GM21381 (cell line): ENCODE measurements around the gene CELSR2.
A peak's percentile ranks its signal among the peaks of the same experiment; 100 is the strongest.

ENCODE experiments used
- ATAC-seq: cut with Tn5 transposase; IDR thresholded peaks from one replicate; pipeline ENCODE4 v1.9.1; 2021; ENCODE audit warnings: mild to moderate bottlenecking, moderate library complexity; ENCODE audit not compliant: unreplicated experiment

CELSR2 gene

DNA sequence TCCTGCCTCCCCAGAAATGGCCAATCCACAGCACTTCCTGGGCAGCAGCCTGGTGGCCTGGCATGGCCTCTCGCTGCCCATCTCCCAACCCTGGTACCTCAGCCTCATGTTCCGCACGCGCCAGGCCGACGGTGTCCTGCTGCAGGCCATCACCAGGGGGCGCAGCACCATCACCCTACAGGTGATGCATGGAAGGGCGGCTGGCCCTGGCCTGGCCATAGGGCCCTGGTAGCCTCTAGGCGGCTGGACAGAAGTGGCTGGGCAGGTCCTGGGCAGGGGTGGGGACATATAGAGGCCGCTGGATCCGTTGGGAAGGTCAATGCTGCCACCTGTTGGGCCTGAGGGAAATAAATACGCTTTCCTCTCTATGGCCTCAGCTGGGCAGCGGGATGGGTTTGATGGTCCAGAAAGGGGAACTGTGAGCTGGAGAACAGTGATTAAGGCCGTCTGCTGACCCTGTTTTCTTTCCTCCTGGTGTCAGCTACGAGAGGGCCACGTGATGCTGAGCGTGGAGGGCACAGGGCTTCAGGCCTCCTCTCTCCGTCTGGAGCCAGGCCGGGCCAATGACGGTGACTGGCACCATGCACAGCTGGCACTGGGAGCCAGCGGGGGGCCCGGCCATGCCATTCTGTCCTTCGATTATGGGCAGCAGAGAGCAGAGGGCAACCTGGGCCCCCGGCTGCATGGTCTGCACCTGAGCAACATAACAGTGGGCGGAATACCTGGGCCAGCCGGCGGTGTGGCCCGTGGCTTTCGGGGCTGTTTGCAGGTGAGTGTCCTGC lies 14.4 kb downstream of the CELSR2 start:
- ATAC-seq = peak; percentile 73

DNA sequence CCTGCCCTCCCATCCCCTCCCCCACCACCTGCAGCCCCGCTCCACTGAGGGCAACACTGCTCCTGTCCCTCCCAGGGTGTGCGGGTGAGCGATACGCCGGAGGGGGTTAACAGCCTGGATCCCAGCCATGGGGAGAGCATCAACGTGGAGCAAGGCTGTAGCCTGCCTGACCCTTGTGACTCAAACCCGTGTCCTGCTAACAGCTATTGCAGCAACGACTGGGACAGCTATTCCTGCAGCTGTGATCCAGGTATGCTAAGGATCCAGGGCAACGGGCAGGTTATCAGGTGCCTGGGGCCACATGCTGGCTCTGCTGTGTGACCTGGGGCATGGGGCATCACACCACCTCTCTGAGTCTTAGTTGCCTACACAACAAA lies 15.0 kb downstream of the CELSR2 start:
- no peak for ATAC-seq

DNA sequence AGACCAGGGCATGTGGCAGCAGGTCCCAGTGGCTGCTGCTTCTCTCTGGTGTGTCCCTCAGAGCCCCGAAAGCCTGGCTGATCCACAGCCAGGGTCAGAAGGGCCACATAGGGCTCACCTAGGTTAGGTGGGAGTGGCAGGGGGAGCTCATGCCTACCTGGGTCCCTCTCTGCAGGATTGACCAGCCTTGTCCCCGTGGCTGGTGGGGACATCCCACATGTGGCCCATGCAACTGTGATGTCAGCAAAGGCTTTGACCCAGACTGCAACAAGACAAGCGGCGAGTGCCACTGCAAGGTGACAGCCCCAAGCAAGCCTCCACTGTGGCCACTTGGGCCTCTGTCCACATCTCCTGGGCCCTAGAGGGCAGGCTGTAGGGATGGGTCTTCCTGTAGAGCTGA lies 15.7 kb downstream of the CELSR2 start:
- no peak for ATAC-seq

DNA sequence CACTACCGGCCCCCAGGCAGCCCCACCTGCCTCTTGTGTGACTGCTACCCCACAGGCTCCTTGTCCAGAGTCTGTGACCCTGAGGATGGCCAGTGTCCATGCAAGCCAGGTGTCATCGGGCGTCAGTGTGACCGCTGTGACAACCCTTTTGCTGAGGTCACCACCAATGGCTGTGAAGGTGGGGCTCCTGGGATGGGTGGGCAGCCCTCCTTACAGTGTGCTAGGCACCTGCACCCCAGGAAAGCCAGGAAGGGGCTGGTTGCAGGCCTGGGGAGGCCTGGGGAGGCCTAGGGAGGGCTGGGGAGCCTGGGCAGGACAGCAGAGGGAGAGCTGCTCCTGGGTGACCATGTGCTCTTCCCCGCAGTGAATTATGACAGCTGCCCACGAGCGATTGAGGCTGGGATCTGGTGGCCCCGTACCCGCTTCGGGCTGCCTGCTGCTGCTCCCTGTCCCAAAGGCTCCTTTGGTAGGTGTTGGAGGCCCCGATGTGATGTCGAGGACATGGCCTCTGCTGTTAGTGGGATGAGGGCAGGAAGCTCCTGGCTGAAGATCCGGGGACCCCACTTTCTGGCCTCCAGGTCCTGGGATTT lies 16.5 kb downstream of the CELSR2 start:
- no peak for ATAC-seq

DNA sequence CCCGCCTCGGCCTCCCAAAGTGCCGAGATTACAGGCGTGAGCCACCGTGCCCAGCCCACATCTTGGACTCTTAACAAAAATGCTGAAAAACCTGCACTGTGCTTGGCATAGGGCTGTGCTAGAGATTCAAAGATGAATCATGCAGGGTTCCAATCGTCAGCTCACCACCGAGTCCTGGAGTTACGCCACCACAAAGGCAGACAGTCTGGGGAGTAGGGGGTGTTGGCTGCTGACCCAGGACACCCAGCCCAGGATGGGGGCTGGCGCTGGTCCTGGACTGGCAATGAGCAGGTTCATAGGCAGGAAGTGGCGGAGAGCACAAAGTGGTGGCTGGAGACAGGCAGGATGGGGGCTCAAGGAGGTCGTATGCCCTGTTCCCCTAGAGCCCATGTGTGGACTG lies 17.6 kb downstream of the CELSR2 start:
- ATAC-seq = no peak

DNA sequence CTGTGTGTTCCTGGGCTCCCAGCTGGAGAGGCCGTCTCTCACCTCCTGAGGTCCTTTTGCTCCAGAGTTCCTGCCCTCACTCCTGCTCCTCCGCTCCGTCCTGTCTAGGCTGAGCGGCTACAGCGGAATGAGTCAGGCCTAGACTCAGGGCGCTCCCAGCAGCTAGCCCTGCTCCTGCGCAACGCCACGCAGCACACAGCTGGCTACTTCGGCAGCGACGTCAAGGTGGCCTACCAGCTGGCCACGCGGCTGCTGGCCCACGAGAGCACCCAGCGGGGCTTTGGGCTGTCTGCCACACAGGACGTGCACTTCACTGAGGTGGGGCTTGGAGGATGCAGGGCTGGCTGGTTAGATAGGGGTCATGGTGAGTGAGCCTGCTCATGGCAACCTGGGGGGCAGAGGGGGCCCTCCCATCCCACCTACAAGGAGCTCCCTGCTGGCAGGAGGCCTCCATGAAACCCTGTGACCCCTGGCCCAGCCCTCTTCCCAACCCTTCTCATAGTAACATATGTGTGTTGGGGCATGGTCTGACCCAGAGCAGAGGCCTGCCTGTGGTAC lies 18.5 kb downstream of the CELSR2 start:
- no peak for ATAC-seq

DNA sequence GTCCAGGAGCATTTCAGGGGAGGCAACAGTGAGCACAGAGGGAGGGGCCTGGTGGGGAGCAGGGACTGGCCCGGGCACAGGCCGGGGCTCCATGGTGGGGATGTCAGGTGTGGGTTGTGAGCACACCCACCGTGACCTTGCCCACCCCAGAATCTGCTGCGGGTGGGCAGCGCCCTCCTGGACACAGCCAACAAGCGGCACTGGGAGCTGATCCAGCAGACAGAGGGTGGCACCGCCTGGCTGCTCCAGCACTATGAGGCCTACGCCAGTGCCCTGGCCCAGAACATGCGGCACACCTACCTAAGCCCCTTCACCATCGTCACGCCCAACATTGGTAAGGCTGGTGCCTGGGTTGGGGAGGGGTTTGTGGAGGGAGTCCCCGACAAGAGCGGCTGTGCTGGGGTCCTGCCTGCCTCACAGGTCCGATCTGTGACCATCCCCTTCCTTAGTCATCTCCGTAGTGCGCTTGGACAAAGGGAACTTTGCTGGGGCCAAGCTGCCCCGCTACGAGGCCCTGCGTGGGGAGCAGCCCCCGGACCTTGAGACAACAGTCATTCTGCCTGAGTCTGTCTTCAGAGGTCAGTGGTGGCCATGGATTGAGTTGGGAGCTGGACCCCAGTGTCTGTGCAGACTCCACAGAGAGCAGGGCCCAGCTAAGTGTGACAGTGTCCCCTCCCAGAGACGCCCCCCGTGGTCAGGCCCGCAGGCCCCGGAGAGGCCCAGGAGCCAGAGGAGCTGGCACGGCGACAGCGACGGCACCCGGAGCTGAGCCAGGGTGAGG lies 19.3 kb downstream of the CELSR2 start:
- no peak for ATAC-seq

DNA sequence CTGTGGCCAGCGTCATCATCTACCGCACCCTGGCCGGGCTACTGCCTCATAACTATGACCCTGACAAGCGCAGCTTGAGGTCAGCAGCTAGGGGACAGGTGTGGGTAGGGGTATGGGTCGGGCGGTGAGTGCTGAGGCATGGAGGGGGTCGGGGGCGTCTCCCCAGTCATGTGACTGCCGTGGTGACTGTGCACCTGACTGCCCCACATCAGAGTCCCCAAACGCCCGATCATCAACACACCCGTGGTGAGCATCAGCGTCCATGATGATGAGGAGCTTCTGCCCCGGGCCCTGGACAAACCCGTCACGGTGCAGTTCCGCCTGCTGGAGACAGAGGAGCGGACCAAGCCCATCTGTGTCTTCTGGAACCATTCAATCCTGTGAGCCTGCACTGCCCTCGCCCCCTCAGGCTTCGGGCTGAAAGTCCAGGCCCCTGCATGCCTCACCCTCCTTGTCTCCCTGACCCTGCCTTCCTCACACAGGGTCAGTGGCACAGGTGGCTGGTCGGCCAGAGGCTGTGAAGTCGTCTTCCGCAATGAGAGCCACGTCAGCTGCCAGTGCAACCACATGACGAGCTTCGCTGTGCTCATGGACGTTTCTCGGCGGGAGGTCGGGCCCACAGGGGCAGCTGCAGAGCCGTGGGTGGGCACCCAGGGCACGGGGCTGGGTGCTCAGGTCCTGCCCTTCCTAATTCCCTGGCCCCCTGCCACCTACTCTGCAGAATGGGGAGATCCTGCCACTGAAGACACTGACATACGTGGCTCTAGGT lies 20.1 kb downstream of the CELSR2 start:
- ATAC-seq = no peak

DNA sequence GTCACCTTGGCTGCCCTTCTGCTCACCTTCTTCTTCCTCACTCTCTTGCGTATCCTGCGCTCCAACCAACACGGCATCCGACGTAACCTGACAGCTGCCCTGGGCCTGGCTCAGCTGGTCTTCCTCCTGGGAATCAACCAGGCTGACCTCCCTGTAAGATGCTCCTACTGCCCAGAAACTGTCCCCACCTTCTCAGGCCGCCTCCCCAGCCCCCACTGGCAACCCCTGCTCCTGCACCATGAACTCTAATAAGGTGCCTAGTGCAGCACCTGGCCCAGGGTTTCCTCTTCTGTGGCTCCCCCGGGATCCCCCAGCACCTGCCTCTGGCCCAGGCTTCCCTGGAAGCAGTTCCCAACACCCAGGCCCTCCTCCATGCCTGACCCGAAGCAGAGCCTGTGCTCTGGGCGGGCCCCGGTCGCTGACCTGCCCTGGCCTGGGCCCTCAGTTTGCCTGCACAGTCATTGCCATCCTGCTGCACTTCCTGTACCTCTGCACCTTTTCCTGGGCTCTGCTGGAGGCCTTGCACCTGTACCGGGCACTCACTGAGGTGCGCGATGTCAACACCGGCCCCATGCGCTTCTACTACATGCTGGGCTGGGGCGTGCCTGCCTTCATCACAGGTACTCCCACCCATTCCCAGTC lies 20.8 kb downstream of the CELSR2 start:
- no peak for ATAC-seq

DNA sequence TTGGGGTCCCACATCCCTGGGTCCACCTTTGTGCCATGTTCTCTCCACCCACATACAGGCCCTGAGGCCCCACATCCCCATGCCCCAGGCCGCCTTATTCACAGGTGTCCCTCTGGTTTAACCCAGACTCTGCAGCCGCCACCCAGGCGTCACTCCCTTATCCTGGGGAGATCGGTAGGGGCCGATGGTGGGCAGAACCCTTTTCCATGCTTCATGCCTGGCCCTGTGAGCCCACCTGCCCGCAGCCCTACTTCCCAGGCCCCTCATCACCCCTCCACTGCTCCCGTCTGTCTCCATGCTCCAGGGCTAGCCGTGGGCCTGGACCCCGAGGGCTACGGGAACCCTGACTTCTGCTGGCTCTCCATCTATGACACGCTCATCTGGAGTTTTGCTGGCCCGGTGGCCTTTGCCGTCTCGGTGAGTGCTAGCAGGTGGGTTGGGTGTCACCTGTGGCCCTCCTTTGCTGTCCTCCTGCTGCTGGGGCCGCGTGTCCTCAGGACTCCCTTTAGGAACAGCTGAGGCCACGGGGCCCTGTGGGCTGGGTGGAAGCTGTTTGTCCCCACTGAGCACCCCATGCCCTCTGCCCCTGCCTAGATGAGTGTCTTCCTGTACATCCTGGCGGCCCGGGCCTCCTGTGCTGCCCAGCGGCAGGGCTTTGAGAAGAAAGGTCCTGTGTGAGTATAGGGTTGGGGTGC lies 21.4 kb downstream of the CELSR2 start:
- no peak for ATAC-seq

DNA sequence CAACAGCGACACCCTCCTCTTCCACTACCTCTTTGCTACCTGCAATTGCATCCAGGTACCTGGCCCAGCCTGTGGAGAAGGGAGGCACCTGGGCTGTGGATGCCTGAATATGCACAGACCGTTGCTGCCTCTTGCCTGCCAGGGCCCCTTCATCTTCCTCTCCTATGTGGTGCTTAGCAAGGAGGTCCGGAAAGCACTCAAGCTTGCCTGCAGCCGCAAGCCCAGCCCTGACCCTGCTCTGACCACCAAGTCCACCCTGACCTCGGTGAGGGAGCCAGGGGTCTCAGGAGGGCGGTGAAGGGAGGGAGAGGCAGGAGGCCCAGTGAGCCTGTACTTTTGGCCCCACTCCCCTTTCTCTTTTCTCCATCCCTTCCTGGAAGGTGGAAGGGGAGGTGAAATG lies 22.1 kb downstream of the CELSR2 start:
- ATAC-seq = no peak

DNA sequence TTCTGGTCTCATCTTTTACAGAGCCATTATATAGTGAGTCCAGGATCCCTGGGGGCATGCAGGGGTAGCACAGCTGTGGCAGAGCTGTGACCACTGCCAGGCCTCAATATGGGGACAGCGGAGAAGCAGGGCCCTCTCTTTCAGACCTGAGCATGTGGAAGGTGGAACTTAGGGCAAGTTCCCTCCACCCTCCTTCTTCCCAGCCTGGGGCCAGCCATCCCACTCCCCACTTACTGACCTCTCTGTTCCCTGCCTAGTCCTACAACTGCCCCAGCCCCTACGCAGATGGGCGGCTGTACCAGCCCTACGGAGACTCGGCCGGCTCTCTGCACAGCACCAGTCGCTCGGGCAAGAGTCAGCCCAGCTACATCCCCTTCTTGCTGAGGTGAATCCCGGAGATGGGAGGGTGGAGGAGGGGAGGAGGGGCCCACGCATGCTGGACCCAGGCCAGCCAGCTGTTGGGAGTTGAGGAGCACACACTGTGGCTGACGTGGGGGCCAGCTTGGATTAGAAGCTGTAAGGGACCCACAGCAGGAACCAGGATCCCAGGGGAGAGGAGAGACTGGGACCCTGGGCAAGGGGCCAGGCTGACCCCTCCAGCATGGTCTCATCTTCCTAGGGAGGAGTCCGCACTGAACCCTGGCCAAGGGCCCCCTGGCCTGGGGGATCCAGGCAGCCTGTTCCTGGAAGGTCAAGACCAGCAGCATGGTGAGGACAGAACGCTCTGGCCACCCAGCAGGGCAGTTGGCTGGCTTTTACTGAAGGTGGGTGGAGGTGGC lies 22.9 kb downstream of the CELSR2 start:
- ATAC-seq = no peak

DNA sequence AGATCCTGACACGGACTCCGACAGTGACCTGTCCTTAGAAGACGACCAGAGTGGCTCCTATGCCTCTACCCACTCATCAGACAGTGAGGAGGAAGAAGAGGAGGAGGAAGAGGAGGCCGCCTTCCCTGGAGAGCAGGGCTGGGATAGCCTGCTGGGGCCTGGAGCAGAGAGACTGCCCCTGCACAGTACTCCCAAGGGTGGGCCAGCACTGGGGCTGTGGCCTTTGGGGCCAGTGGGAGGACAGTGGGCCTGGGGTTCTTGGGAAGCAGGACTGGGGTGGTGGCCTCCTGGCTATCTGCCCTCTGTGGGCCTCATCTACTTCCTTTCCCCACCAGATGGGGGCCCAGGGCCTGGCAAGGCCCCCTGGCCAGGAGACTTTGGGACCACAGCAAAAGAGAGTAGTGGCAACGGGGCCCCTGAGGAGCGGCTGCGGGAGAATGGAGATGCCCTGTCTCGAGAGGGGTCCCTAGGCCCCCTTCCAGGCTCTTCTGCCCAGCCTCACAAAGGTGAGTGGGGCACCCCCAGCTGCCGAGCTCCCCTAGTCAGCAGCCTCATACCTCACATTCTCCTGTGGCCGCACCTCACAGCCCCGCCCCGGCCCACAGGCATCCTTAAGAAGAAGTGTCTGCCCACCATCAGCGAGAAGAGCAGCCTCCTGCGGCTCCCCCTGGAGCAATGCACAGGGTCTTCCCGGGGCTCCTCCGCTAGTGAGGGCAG lies 23.6 kb downstream of the CELSR2 start:
- ATAC-seq = no peak

DNA sequence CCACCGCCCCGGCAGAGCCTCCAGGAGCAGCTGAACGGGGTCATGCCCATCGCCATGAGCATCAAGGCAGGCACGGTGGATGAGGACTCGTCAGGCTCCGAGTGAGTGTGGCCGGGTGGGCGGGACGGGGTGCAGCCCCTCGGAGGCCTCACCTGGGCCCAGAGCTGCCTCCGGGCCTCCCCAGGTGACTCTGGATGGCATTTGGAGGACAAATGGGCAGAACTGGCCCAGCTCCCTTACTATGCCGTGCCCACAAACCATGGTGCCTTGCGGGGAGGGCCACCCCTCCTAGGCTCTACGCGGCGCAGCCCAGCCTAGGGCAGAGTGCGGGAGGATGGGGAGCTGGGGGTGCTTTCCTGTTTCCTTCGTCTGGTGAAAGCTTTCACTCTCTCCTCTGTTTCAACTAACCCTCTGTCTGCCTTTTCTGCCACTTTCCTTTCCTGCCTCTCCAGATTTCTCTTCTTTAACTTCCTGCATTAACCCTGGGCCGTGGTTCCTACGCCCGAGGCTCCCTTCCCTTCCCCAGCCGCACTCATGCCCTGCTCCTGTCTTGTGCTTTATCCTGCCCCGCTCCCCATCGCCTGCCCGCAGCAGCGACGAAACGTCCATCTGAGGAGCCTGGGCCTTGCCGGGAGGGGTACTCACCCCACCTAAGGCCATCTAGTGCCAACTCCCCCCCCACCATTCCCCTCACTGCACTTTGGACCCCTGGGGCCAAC lies 24.4 kb downstream of the CELSR2 start:
- ATAC-seq = no peak

DNA sequence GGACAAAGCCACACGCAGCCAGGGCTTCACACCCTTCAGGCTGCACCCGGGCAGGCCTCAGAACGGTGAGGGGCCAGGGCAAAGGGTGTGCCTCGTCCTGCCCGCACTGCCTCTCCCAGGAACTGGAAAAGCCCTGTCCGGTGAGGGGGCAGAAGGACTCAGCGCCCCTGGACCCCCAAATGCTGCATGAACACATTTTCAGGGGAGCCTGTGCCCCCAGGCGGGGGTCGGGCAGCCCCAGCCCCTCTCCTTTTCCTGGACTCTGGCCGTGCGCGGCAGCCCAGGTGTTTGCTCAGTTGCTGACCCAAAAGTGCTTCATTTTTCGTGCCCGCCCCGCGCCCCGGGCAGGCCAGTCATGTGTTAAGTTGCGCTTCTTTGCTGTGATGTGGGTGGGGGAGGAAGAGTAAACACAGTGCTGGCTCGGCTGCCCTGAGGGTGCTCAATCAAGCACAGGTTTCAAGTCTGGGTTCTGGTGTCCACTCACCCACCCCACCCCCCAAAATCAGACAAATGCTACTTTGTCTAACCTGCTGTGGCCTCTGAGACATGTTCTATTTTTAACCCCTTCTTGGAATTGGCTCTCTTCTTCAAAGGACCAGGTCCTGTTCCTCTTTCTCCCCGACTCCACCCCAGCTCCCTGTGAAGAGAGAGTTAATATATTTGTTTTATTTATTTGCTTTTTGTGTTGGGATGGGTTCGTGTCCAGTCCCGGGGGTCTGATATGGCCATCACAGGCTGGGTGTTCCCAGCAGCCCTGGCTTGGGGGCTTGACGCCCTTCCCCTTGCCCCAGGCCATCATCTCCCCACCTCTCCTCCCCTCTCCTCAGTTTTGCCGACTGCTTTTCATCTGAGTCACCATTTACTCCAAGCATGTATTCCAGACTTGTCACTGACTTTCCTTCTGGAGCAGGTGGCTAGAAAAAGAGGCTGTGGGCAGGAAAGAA lies 25.5 kb downstream of the CELSR2 start:
- no peak for ATAC-seq

DNA sequence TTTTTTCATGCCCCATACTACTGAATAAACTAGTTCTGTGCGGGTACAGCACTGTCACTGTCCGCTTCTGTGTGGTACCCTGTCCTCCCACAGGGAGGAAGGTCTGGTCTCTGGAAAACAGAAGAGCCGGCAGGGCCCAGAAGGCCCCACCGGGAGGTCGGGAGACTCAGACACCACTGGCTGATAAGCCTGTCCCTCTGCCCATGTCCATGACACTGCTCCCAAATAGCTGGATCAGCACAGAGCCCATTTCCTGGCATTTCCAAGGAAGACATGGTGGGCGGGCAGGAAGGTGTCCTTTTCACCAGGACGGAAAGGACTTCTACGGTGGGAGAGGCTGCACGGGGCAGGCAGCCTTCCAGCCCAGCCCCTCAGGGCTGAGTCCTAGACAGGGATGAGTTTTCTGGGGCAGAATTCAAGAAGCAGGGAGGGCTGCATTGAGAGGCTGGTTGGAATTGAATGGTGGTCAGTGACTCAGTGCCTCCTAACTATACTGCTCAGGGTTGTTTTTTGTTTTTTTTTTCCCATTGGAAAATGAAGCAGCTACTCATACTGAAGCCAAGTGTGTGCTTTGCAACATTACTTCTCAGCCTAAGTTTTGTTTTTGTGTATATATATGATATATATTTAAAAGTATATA lies 26.5 kb downstream of the CELSR2 start:
- no peak for ATAC-seq
